Suprapubic skin (tissue), 4 donors: ENCODE measurements around the gene HYKK.

Experiments used
- EP300 ChIP-seq: sonication (generic); formaldehyde crosslinking; IDR thresholded peaks from one replicate; pipeline ENCODE4 v1.6.1; 2017; ENCODE audit warnings: antibody characterized with exemption
- POLR2A ChIP-seq, 2 donors: fragments of 450-650 bp; IDR thresholded peaks; one replicate each; pipeline ENCODE4 v1.6.1; 2017; ENCODE audit warnings: antibody characterized with exemption in 2 of 2, mild to moderate bottlenecking in 2 of 2, moderate library complexity in 2 of 2
- POLR2AphosphoS5 ChIP-seq, 3 donors: sonication (generic); formaldehyde crosslinking; IDR thresholded peaks; one replicate each; pipeline ENCODE4 v1.6.1; 2017; ENCODE audit warnings: antibody characterized with exemption in 3 of 3
- TF ChIP-seq, protein P1 (sequence below), 2 donors: fragments of 200-600 bp in 1 of 2; fragments of 450-650 bp in 1 of 2; sonication (generic) in 1 of 2; IDR thresholded peaks; one replicate each; pipeline ENCODE4 v1.5.1; 2016 to 2019; ENCODE audit warnings: antibody characterized with exemption in 2 of 2, mild to moderate bottlenecking in 1 of 2, moderate library complexity in 1 of 2

DNA sequence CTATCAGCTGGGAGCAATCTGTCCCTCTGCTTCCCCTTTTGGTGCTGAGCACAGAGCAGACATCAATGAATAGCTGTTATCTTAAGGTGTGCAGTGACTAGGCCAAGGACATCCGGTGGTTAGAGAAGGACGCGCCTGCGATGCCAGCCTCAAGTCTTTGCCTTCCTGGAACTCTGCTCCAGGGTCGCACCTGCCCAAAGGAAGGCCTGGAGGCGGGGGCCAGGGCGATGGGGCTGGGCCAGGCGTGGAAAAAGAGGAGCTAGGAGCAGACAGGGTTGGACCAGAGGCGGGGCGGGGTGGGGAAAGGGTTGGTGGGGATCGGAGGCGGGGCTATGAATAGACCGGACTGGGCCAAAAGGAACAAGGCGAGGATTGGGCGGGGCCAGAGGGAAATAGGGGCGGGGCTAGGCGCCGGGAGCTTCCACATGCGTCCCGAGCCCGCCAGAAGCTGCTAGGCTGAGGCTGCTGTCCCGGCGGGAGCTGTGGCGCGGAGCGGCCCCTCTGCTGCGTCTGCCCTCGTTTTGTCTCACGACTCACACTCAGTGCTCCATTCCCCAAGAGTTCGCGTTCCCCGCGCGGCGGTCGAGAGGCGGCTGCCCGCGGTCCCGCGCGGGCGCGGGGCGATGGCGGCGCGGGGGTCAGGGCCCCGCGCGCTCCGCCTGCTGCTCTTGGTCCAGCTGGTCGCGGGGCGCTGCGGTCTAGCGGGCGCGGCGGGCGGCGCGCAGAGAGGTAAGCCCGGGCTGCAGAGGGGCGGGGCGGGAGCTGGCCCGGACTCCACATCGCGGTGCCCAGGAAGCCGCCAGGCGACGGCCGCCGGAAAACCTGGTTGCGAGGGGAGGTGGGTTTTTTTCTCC, 57.9 kb downstream of the HYKK start, which contains the start of gene CHRNA5:
- TF ChIP-seq, protein P1, sequence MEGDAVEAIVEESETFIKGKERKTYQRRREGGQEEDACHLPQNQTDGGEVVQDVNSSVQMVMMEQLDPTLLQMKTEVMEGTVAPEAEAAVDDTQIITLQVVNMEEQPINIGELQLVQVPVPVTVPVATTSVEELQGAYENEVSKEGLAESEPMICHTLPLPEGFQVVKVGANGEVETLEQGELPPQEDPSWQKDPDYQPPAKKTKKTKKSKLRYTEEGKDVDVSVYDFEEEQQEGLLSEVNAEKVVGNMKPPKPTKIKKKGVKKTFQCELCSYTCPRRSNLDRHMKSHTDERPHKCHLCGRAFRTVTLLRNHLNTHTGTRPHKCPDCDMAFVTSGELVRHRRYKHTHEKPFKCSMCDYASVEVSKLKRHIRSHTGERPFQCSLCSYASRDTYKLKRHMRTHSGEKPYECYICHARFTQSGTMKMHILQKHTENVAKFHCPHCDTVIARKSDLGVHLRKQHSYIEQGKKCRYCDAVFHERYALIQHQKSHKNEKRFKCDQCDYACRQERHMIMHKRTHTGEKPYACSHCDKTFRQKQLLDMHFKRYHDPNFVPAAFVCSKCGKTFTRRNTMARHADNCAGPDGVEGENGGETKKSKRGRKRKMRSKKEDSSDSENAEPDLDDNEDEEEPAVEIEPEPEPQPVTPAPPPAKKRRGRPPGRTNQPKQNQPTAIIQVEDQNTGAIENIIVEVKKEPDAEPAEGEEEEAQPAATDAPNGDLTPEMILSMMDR (IDR thresholded peaks at IDR 0.05): no peak
- TF ChIP-seq EP300 (no peak), POLR2AphosphoS5 (IDR thresholded peaks at IDR 0.05) (no peak), POLR2A (IDR thresholded peaks at IDR 0.05) (no peak)
